ENCODE data around the gene LILRB4. TPM values are rescaled to one million over a fixed set of nuclear protein-coding genes. Genes with fewer than 3 reads are reported as not detected.

LILRB4 gene
- total RNA-seq, 3 donors from 2014 or later (not counting 1 experiment from before 2014, with no cell fraction given) = 1.5 to 3.6 (median 2.5) TPM

DNA sequence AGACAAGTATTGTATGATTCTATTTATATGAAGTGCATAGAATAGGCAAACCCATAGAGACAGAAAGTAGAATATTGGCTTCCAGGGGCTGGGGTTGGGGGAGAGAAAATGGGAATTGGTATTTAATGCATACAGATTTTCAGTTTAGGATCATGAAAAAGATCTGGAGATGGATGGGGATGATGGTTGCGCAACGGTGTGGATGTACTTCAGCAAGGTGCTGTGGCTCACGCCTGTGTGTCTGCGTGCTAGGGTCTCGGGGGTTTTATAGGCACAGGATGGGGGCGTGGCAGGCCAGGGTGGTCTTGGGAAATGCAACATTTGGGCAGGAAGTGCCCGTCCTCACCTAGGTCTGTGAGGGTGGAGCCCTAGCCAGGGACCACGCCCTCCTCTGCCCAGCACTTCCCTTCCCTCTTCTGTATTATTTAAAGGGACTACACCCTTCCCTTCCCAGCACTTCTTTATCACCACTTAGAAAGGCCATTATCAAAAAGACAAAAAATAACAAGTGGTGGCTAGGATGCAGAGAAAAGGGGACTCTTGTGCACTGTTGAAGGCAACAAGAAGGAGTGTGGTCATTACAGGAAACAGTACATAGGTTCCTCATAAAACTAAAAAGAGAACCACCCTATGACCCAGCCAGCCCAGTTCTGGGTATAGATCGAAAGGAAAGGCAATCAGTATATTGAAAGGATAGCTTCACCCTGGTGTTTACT lies 29.0 kb downstream of the LILRB4 start:
- no peaks in the 10 kb centered on the region for H3K36me3 ChIP-seq (ENCODE audit: control insufficient read depth, insufficient read depth, low read length)
- peaks cover 30% of the 10 kb centered on the region for H3K4me1 ChIP-seq (ENCODE audit: control insufficient read depth, insufficient read depth, low read length)
- no peaks in the 10 kb centered on the region for H3K9me3 ChIP-seq (ENCODE audit: control insufficient read depth, insufficient read depth, low read length)
- intact Hi-C loops (cut with micrococcal nuclease) = loop anchor here (10.0 kb wide), 4 partner anchors 113 to 213 kb away; partner anchors contain the start of genes KIR2DL4, KIR2DS4 and NCR1
- no peak for ATAC-seq
- WGBS (ENCODE audit: insufficient coverage) = 63% methylated on average over 8 of the region's 9 CpGs
- Mint-ChIP-seq H3K27me3 (ENCODE audit: low read depth in 2 of 2) (peaks cover 36 to 38% of the 10 kb centered on the region in 2 donors), H3K4me3 (peak overlapping the region; percentile 32), H3K36me3 (no peaks in the 10 kb centered on the region), H3K4me1 (peaks cover 35 to 39% of the 10 kb centered on the region in 2 donors), H3K27ac (no peak overlapping the region), H3K9me3 (no peaks in the 10 kb centered on the region)
- TF ChIP-seq, protein P1, sequence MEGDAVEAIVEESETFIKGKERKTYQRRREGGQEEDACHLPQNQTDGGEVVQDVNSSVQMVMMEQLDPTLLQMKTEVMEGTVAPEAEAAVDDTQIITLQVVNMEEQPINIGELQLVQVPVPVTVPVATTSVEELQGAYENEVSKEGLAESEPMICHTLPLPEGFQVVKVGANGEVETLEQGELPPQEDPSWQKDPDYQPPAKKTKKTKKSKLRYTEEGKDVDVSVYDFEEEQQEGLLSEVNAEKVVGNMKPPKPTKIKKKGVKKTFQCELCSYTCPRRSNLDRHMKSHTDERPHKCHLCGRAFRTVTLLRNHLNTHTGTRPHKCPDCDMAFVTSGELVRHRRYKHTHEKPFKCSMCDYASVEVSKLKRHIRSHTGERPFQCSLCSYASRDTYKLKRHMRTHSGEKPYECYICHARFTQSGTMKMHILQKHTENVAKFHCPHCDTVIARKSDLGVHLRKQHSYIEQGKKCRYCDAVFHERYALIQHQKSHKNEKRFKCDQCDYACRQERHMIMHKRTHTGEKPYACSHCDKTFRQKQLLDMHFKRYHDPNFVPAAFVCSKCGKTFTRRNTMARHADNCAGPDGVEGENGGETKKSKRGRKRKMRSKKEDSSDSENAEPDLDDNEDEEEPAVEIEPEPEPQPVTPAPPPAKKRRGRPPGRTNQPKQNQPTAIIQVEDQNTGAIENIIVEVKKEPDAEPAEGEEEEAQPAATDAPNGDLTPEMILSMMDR (IDR thresholded peaks at IDR 0.05) = no peak
- no peak for DNase-seq
- peaks cover 6% of the 10 kb centered on the region for H3K27me3 ChIP-seq (ENCODE audit: control insufficient read depth, insufficient read depth, low read length)
- no peak overlapping the region for H3K4me3 ChIP-seq (ENCODE audit: low read length)
- H3K27ac ChIP-seq (ENCODE audit: low read length) = no peak overlapping the region

DNA sequence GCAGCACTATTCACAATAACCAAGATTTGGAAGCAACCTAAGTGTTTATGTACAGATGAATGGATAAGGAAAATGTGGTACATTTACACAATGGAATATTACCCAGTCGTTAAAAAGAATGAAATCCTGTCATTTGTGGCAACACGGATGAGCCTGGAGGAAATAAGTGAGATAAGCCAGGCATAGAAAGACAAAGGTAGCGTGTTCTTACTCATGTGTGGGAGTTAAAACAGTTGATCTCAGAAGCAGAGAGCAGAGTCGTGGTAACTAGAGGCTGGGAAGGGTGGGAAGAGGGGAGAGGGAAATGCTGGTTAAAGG lies 29.5 kb downstream of the LILRB4 start:
- no peak for ATAC-seq
- Histone ChIP-seq H3K4me3 (ENCODE audit: low read length) (no peak overlapping the region), H3K36me3 (ENCODE audit: control insufficient read depth, insufficient read depth, low read length) (no peaks in the 10 kb centered on the region), H3K9me3 (ENCODE audit: control insufficient read depth, insufficient read depth, low read length) (no peaks in the 10 kb centered on the region), H3K27me3 (ENCODE audit: control insufficient read depth, insufficient read depth, low read length) (peaks cover 6% of the 10 kb centered on the region), H3K27ac (ENCODE audit: low read length) (no peak overlapping the region), H3K4me1 (ENCODE audit: control insufficient read depth, insufficient read depth, low read length) (peaks cover 34% of the 10 kb centered on the region)
- 78% methylated on average over 4 of the region's 4 CpGs for WGBS (ENCODE audit: insufficient coverage)
- Mint-ChIP-seq H3K27me3 (ENCODE audit: low read depth in 2 of 2) (peaks cover 32 to 34% of the 10 kb centered on the region in 2 donors), H3K36me3 (no peaks in the 10 kb centered on the region), H3K4me3 (no peak overlapping the region), H3K4me1 (peaks cover 35 to 39% of the 10 kb centered on the region in 2 donors), H3K9me3 (no peaks in the 10 kb centered on the region), H3K27ac (no peak overlapping the region)
- TF ChIP-seq, protein P1 (IDR thresholded peaks at IDR 0.05) = no peak
- intact Hi-C loops (cut with micrococcal nuclease) = loop anchor here (10.0 kb wide), 4 partner anchors 113 to 213 kb away; partner anchors contain the start of genes KIR2DL4, KIR2DS4 and NCR1
- DNase-seq = no peak

DNA sequence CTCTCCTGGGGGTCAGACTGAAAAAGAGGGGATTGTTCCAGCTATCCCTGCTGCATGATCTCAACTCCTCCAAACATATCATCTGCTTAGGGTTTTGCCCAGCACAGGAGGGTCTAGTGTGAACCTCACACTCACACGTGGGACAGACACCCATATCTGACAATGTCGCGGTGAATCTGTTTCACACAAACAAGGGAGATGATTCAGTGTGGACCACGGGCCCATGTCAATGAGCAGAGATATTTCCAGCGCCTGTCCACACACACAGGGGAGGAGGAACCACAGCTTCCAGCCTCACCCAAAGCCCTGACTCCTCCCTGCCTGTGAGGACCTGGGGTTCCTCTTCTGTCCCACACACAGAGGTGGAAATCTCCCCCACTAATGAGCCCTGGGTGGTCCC lies 31.9 kb downstream of the LILRB4 start:
- H3K36me3 ChIP-seq (ENCODE audit: control insufficient read depth, insufficient read depth, low read length) = no peaks in the 10 kb centered on the region
- H3K27me3 ChIP-seq (ENCODE audit: control insufficient read depth, insufficient read depth, low read length) = peaks cover 4% of the 10 kb centered on the region
- TF ChIP-seq, protein P1 (IDR thresholded peaks at IDR 0.05) = no peak
- no peak overlapping the region for H3K27ac ChIP-seq (ENCODE audit: low read length)
- Mint-ChIP-seq H3K27ac (peak overlapping the region; percentile 27 to 78), H3K4me1 (peaks cover 39 to 46% of the 10 kb centered on the region in 2 donors), H3K9me3 (no peaks in the 10 kb centered on the region), H3K4me3 (peak overlapping the region; percentile 63), H3K36me3 (no peaks in the 10 kb centered on the region), H3K27me3 (ENCODE audit: low read depth in 2 of 2) (peaks cover 32 to 35% of the 10 kb centered on the region in 2 donors)
- WGBS (ENCODE audit: insufficient coverage) = 23% methylated on average over 5 of the region's 5 CpGs
- intact Hi-C loops (cut with micrococcal nuclease) = loop anchor here (10.0 kb wide), 4 partner anchors 110 to 210 kb away; partner anchors contain the start of genes KIR2DL4, KIR2DS4 and NCR1
- ATAC-seq (peak; percentile 91 to 98 (median 92)), DNase-seq (peak; percentile 19 to 60)
- no peaks in the 10 kb centered on the region for H3K9me3 ChIP-seq (ENCODE audit: control insufficient read depth, insufficient read depth, low read length)
- H3K4me3 ChIP-seq (ENCODE audit: low read length) = no peak overlapping the region
- H3K4me1 ChIP-seq (ENCODE audit: control insufficient read depth, insufficient read depth, low read length) = peaks cover 34% of the 10 kb centered on the region
